Hematopoietic multipotent progenitor cell treated with erythropoietin and hydrocortisone succinate and interleukin-3 and kit ligand, for 6 days (in vitro differentiated cells): ENCODE measurements around the gene ESM1.
A peak's percentile ranks its signal among the peaks of the same experiment; 100 is the strongest.
"Not testable (repeated sequence)": the region's sequence is repeated elsewhere in the genome, so short reads cannot be mapped to it uniquely, and the experiment has no call there.

ENCODE experiments used
- DNase-seq: peaks from one replicate; pipeline ENCODE4 v3.0.0-alpha.2; 2015

The ESM1 gene

GRCh38 chr5:54985301-54986268, at the start of gene ESM1:
Gene ESM1, minus strand, starts transcription at chr5:54985593. Its CDS starts 76 bp downstream, at chr5:54985517.
- no peak for DNase-seq

- no peak for DNase-seq
Observed at GRCh38 chr5:55033568-55033967, 48.2 kb upstream of the ESM1 start.

GRCh38 chr5:55031492-55031891, 46.1 kb upstream of the ESM1 start:
- no peak for DNase-seq

- DNase-seq: no peak
Observed at GRCh38 chr5:55030676-55031369, 45.4 kb upstream of the ESM1 start.

DNA sequence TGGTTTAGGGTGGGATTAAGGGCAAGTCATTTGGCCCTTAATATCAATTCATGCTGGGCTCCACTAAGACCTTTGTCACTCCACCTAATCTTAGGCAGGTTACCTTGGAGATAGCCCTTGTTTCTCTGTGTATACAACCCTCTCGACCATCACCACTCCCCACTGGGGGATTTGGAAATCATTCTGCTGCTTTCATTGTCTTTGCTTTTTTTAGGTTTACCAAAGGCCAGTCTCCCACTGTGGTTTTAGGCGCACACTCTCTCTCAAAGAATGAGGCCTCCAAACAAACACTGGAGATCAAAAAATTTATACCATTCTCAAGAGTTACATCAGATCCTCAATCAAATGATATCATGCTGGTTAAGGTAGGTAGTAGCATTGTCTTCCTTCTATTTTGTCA, 44.8 kb upstream of the ESM1 start:
- no peak for DNase-seq

DNA sequence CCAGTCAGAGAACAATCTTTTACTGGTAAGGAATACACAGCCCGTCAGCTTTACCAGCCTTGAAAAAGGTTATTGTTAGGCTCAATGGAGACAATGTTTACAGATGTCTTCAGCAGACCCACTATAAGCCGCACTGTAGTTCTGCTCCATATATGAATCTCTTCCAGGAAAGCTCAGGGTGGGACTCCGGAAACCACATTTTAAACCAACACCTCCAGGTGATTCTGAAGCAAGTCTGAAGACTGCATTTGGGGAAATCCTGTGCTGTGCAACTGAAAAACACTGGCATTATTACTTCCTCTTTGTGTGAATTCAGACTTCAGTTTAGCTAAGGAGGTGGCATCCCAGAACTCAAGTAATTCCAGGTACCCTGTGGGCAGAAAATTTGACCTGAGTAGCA, 42.2 kb upstream of the ESM1 start:
- DNase-seq: peak; percentile 7

DNA sequence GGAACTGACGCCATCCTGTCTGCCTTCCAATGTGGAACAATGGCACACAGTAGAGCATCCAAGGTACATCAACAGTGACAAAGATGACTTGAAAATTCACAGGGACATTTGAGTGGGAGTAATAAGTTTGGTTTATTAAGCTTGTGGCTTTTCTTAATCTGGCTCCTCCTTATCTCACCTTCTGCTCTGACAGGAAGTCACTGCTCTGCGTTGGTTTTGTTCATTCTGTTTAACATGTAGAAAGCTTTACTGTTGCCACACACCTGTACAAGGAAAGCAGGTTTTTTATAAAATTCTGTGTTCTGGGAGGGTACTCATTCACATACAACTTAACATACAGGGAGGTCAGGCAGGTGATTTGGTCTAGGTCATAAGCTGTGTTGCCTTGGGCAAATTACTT, 37.1 kb upstream of the ESM1 start:
- DNase-seq: no peak

- no peak for DNase-seq
Observed at GRCh38 chr5:55021821-55022220, 36.4 kb upstream of the ESM1 start.

GRCh38 chr5:55021410-55021809, 36.0 kb upstream of the ESM1 start:
- DNase-seq: no peak

DNA sequence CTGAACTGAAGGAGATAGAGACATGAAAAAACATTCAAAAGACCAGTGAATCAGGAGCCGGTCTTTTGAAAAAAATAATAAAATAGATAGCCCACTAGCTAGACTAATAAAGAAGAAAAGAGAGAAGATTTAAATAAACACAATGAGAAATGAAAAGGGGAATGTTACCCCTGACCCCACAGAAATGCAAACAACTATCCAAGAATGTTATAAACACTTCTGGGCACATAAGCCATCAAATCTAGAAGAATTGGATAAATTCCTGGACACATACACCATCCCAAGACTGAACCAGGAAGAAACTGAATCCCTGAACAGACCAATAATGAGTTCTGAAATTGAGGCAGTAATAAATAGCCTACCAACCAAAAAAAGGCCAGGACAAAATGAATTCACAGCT, 24.8 kb upstream of the ESM1 start:
- not testable (repeated sequence) for DNase-seq

- DNase-seq: no peak
Observed at GRCh38 chr5:55004729-55005128, 19.3 kb upstream of the ESM1 start.

DNA sequence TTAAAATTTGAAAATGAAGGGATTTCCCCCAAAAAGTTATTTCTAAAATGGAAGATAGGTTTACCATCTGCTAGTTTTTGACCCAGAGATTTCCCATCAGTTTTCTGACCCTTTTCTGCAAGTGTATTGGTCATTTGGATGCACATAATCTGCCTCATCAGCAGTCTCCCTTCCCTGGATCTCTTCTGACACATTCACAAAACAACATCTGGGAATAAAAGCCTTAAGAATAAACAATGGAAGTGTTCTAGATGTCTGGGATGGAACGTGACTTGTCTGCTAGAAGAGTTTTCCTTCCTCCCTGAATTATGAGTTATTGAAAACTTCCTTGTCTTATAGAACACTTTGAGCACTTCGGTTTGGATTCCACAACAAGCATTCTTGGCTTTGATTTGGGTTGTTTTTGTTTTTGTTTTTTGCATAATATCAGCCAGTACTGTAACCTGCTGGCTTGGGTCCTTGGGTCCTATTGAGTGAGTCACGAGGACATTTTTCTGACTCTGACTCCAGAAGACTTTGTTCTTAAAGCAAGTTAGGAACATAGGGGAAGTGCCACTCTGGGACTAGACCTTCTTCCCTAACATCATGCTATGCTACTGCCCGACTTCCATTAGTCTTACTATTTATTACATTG, 18.2 kb upstream of the ESM1 start:
- DNase-seq: no peak

GRCh38 chr5:55002166-55002565, 16.8 kb upstream of the ESM1 start:
- DNase-seq: not testable (repeated sequence)

DNA sequence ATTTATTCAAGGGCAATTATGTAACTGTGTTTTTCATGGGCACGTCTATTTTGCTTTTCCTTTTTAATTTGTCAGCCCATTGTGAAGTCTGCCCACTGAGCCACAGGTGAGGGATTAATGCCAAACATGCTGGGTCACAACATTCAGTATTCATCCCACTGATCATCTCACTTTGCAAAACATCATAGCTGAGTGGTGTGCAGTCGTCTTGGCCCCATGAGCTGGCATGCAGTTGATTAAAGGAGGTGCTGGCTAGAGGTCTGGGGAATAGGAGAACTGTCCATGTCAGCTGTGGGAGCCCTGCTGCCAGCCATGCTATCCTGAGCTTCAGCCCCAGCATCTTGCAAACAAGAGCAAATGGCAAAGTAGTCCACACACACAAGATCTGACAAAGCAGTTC, 11.7 kb upstream of the ESM1 start:
- no peak for DNase-seq

DNA sequence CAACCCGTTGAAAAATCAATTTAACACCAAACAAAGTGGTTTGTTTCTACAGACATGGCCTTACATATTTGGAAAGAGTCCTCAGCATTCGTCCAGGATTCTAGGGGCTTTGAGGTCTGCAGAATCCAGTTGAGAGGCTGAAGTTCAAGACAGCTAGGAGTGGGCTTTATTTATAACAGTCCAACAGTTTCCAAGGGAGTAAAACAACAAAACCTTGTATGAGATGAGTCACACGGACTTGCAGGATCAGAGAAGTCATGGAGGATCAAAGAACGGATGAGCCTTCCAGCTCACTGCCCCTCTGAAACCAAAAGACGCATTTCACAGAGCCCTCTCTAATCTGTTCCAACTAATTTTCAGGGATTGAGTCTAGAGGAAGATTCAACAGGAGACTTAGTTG, 11.1 kb upstream of the ESM1 start:
- DNase-seq: no peak

DNA sequence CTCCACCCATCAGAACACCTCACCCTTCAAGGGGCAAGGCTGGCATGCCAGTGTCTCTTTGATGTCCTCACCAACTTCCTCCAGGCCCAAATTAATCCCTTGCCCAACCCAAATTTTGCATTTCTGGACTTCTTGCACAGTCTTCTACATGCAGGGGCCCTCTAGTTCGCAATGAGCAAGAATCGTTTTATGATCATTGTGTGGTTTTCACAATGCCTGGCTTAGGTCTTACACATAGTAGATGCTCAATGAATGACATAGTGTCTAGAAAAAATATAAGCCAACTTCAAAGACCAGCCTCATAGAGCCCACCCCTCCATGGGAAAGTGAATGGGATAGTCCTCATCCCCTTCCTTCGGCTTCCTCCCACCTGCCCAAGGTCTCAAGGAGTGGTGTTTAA, 9.8 kb upstream of the ESM1 start:
- no peak for DNase-seq

DNA sequence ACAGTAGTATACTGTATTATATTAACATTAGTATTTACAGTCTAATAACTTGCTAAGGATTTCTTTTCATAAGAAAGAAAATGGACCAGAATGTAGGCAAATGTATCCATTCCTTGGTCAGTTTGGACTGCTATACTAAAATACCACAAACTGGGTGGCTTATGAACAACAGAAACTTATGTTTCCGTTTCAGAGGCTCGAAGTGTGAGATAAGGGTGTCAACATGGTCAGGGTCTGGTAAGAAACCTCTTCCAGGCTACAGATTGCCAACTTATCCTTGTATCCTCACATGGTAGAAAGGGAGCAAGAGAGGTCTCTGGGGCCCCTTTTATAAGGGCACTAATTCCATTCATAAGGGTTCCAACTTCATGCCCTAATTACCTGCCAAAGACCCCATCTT, 9.2 kb upstream of the ESM1 start:
- DNase-seq: no peak

DNA sequence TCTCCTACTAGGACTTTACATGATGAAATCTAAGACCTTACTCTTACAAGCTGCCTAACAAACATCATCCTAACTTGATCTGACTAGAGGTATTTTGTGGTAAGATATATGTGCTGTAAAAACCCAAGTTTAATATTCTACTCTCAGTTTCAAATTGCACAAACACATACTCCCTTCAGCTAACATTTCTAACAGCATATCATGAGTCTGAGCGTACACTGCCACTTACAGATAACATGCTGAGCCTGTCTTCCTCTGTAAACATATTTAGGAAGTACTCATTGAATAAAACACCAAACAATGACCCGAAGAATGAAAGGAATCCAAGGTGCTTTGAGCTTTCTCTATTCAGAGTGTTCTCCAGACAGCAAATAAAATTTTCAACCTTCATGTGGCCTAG, 7.9 kb upstream of the ESM1 start:
- DNase-seq: no peak

DNA sequence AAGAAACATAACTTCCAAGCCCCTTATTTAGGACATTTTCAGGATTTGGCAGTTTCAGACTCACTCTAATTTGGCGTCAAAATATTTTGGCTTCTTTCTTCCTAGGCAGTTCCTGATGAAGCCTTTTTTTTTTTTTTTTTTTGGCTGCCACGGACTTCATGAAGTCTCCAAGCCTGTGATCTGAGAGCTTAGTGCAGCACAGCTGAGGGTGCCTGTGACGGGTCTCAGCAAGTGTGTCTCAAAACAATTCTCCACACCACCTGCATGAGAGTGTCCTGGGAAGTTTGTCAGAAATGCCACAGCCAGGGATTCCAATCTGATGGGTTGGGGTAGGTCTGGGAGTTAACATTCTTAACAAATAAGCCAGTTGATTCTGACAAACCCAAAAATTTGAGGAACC, 6.0 kb upstream of the ESM1 start:
- no peak for DNase-seq

DNA sequence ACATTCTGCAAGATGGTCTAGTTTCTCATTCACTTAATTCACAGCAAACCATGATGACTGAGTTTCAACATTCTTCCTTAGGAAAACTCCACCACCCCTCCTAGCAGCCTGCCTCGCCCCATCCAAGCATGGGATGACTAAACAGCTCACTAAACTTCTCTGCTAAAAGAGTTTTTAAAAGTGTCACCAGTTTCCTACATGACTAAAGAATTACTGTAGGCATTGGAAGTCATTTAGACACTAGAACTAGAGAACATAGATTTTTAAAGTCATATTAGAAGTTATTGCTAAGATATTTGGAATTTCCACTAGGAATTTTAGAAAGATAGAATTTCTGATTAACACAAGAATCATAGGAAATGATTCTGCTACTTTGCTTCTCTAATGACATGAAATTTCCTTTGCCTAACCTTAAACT, 5.5 kb upstream of the ESM1 start:
- DNase-seq: no peak

DNA sequence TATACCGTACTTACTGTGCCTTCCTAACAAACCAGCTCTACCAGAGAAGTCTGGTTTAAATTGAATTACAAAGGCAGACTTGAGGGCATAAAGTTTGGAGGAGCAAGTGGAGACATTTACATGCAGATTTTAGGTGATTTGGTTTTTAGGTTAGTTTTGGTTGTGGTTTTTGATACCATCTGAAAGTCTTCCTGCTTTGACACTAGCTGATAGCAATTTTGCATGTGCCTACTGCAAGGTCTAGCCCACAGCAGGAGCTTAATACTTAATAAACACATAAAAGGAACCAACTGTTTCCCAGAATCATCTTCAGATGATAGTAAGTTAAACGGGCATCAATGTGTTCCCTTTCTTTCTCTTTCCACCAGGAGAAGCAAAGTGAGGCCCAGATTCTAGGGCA, 3.4 kb upstream of the ESM1 start:
- no peak for DNase-seq

DNA sequence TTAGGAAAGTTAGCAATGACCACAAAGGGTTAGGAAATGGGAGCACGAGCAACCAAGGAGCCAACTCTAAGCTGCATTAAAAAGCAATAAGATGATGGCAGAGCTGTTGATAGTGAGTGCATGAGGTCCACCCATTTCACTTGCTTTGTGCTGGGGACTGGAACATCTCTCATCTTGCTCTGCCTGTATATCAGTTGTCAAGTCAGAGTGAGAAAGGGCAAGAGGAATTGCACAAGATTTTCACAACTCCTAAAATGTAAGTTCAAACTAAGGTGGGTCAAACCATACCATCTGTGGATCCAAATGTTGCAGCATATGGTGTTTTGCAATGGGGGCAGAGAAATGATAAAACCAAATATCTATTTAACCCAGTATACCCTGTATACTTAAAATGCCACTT, 2.8 kb upstream of the ESM1 start:
- DNase-seq: peak; percentile 23

DNA sequence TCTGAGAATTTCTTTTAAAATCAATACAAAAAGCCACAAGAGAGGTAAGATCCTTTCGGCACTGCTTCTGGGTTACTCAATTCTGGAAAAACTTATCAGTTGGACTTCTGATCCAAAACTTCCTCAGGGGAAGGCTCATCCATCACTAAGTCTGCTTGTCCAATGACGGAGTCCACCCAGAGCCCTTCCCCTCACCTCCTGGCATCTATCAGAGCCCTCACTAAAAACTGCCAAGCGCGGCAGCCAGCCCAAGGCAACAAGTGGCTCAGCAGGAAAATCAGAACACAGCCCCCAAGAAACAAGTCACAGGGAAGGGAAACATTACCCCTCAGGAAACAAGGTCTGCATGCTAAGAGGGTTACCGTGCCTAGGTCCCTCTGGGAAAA, 869 bp upstream of the ESM1 start:
- DNase-seq: no peak

DNA sequence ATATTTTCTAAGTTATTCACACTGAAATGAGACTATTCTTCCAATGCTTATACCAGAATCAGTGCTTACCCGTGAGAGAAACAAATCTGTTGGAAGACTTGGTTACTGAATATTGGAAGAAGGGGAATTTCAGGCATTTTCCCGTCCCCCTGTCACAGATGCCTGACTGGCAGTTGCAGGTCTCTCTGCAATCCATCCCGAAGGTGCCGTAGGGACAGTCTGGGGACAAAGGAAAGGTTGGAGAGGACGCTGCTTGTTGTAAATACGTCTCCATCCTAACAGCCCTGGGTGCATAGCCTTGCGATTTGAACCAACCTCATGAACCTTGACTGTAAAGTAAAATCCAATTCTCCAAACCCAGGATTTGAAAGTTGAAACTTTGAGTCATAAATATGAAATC, 3.5 kb downstream of the ESM1 start:
- no peak for DNase-seq
